IPS-15b (cell line): ENCODE data around the gene AKAP1.

ENCODE experiments used
- H3K27me3 ChIP-seq: one replicate; pipeline ENCODE4 v1.6.1; 2013; ENCODE audit warnings: low read length; ENCODE audit not compliant: control insufficient read depth, insufficient read depth
- H3K36me3 ChIP-seq: one replicate; pipeline ENCODE4 v1.6.1; 2013; ENCODE audit warnings: low read length; ENCODE audit not compliant: control insufficient read depth, insufficient read depth
- H3K4me1 ChIP-seq: one replicate; pipeline ENCODE4 v1.6.1; 2013; ENCODE audit warnings: mild to moderate bottlenecking, low read length; ENCODE audit not compliant: control insufficient read depth, insufficient read depth
- H3K4me3 ChIP-seq: one replicate; pipeline ENCODE4 v1.5.1; 2013; ENCODE audit warnings: low read depth, low read length
- H3K9ac ChIP-seq: one replicate; pipeline ENCODE4 v1.6.1; 2013; ENCODE audit warnings: low read depth, mild to moderate bottlenecking, low read length
- H3K9me3 ChIP-seq: one replicate; pipeline ENCODE4 v1.6.1; 2013; ENCODE audit warnings: mild to moderate bottlenecking, low read length; ENCODE audit not compliant: control insufficient read depth, insufficient read depth

AKAP1 gene

DNA sequence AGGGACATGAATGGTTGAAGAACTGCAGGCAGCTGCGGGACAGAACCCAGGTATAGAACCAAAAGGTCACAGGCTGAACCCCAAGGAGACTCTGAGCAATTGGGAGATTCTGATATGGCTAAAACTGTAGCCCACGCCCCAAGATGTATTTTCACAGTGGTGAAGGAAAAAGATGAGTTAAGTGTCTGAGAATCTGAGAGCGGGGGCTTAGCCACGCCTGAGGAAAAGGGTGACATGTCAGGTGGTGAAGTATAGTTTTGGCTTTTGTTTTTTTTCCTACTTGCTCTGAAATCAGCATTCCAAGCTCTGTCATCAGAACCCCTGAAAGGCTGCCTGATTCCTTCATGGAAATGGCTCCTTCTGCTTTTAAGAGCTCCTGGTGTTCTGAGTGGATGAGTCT is 73.3 kb downstream of the AKAP1 start:
- H3K4me1 ChIP-seq: no peaks in the 10 kb centered on the region
- H3K36me3 ChIP-seq: no peaks in the 10 kb centered on the region
- H3K4me3 ChIP-seq: no peak overlapping the region
- H3K9me3 ChIP-seq: no peaks in the 10 kb centered on the region
- no peak overlapping the region for H3K9ac ChIP-seq
- no peaks in the 10 kb centered on the region for H3K27me3 ChIP-seq

DNA sequence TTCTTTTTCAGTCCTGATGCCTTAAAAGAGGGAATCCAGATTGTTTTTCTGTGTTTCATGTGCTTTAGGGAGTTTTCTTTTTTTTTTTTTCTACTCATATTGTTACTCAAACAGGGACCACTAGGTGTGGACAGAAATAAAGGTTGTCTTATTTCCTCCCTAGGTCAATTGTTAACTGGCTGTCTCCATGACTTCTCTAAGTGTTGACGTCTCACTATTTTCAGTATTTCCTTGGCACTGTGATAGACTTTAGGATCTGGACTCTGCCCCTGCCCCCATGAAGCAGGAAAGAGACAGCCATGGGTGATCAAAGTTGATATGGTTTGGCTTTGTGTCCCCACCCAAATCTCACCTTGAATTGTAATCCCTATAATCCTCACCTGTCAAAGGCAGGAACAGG is 73.7 kb downstream of the AKAP1 start:
- Histone ChIP-seq H3K36me3 (no peaks in the 10 kb centered on the region), H3K27me3 (no peaks in the 10 kb centered on the region), H3K4me1 (no peaks in the 10 kb centered on the region), H3K9me3 (no peaks in the 10 kb centered on the region), H3K9ac (no peak overlapping the region), H3K4me3 (no peak overlapping the region)

DNA sequence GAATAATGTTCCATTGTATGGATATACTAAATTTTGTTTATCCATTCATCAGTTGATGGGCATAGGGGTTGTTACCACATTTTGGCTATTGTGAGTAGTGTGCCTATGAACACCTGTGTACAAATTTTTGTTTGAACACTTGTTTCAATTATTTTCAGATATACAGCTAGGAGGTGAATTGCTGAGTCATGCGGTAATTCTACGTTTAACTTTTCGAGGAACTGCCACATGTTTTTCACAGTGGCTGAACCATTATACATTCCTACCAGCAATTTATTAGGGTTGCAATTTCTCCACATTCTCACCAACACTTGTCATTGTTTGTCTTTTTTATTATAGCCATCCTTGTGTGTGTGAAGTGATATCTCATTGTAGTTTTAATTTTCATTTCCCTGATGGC is 75.6 kb downstream of the AKAP1 start:
- H3K9me3 ChIP-seq: no peaks in the 10 kb centered on the region
- H3K4me1 ChIP-seq: no peaks in the 10 kb centered on the region
- no peaks in the 10 kb centered on the region for H3K36me3 ChIP-seq
- H3K27me3 ChIP-seq: no peaks in the 10 kb centered on the region
- H3K4me3 ChIP-seq: no peak overlapping the region
- H3K9ac ChIP-seq: no peak overlapping the region

GRCh38 chr17:57164814-57165213 is 79.8 kb downstream of the AKAP1 start:
- Histone ChIP-seq H3K27me3 (no peaks in the 10 kb centered on the region), H3K9ac (no peak overlapping the region), H3K4me3 (no peak overlapping the region), H3K36me3 (no peaks in the 10 kb centered on the region), H3K4me1 (peaks cover 12% of the 10 kb centered on the region), H3K9me3 (no peaks in the 10 kb centered on the region)

DNA sequence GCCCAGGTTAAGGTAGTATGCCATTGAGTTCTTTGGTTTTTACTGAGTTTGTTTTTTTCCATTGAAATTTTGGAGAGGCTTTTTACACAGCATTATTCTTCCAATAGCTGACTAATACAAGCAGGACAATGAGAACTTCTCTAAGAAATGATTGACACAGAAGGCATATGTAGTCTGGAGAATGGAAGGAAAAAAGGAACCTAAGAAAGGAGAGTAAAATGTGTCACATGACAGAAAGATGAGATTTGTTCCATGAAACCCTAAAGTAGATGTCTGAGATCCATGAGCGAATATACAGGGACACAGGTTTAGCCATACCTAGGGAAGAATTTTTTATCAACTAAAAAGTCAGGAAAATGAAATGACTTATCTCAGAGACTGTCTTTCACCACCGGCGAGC is 80.7 kb downstream of the AKAP1 start:
- Histone ChIP-seq H3K27me3 (no peaks in the 10 kb centered on the region), H3K4me3 (no peak overlapping the region), H3K9ac (no peak overlapping the region), H3K36me3 (no peaks in the 10 kb centered on the region), H3K4me1 (peaks cover 12% of the 10 kb centered on the region), H3K9me3 (no peaks in the 10 kb centered on the region)

DNA sequence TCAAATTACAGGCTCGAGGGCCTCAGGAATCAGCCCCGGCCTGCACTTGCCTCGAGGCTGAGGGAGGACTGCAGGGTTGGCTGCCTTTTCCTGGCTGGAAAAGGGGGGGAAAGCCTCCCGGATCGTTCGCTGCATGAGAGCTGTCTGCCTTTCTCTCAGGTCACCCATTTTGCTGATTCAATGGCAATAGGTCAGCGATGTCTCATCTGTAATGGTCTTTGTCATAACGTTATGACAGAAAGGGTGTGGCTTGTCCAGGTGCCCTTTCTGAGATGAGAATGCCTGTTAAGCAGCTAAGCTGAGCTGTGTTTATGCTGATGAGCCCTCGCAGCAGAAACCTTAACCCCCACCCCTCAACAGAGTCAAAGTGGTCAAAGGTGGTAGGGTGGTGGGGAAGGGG is 81.8 kb downstream of the AKAP1 start:
- H3K4me1 ChIP-seq: peaks cover 12% of the 10 kb centered on the region
- no peak overlapping the region for H3K9ac ChIP-seq

GRCh38 chr17:57168695-57169094 is 83.6 kb downstream of the AKAP1 start:
- Histone ChIP-seq H3K27me3 (no peaks in the 10 kb centered on the region), H3K4me1 (peaks cover 12% of the 10 kb centered on the region), H3K36me3 (no peaks in the 10 kb centered on the region), H3K9me3 (no peaks in the 10 kb centered on the region), H3K4me3 (no peak overlapping the region), H3K9ac (no peak overlapping the region)

More for the DNA sequence above, 81.8 kb downstream of the AKAP1 start:
- peak overlapping the region; percentile 27 for H3K4me3 ChIP-seq
- H3K27me3 ChIP-seq: no peaks in the 10 kb centered on the region
- no peaks in the 10 kb centered on the region for H3K36me3 ChIP-seq
- H3K9me3 ChIP-seq: no peaks in the 10 kb centered on the region

DNA sequence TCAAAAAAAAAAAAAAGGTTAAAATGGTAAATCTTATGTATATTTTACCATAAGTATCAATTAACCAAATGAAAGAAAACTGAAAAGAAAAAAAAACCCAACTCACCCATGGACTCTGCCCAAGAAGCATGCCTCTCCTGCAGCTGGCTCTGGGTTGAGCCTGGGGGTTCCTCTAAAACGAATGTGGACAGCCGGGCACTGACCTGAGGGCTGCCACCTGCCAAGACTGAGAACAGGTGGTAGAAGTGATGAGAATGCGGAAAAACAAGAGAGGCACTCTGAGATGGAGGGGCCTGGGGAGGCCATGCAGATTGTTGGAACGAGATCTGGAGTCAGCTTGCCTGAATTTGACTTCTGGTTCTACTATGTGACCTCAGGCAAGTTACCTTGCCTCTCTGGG is 85.8 kb downstream of the AKAP1 start:
- peaks cover 12% of the 10 kb centered on the region for H3K4me1 ChIP-seq
- no peaks in the 10 kb centered on the region for H3K9me3 ChIP-seq
- no peak overlapping the region for H3K9ac ChIP-seq
- no peak overlapping the region for H3K4me3 ChIP-seq
- no peaks in the 10 kb centered on the region for H3K36me3 ChIP-seq
- H3K27me3 ChIP-seq: no peaks in the 10 kb centered on the region
